Omental fat pad (tissue), 4 donors: ENCODE data around the gene TBXAS1. TPM values are rescaled to one million over a fixed set of nuclear protein-coding genes. Genes with fewer than 3 reads are reported as not detected.

Experiments
- ATAC-seq: fragments of 150-250 bp; one replicate; pipeline ENCODE4 v1.9.1; 2016; ENCODE audit warnings: mild to moderate bottlenecking, moderate library complexity; ENCODE audit not compliant: low FRiP score
- DNase-seq: peaks from one replicate; pipeline ENCODE4 v3.0.0-alpha.2; 2019; ENCODE audit warnings: low spot score
- total RNA-seq, 4 donors: library from RNA; depleted of rRNA; stranded (reverse); fragments of >200 nt; gene quantifications; one replicate each; pipeline ENCODE4 v1.1.0, GENCODE V29; 2016
- TF ChIP-seq, protein P1 (sequence below), 3 donors: fragments of 450-650 bp; IDR thresholded peaks; one replicate each; pipeline ENCODE4 v1.5.1; 2016 to 2017; ENCODE audit warnings: antibody characterized with exemption in 3 of 3, mild to moderate bottlenecking in 3 of 3, moderate library complexity in 2 of 3

TBXAS1 gene
- total RNA-seq, 4 donors from 2014 or later = 22.2 to 63.4 (median 48.6) TPM

GRCh38 chr7:139937715-139938114 lies 108.7 kb downstream of the TBXAS1 start:
- DNase-seq (no peak), ATAC-seq (no peak)

GRCh38 chr7:139940866-139941265 lies 111.8 kb downstream of the TBXAS1 start:
- no peak for DNase-seq
- TF ChIP-seq, protein P1, sequence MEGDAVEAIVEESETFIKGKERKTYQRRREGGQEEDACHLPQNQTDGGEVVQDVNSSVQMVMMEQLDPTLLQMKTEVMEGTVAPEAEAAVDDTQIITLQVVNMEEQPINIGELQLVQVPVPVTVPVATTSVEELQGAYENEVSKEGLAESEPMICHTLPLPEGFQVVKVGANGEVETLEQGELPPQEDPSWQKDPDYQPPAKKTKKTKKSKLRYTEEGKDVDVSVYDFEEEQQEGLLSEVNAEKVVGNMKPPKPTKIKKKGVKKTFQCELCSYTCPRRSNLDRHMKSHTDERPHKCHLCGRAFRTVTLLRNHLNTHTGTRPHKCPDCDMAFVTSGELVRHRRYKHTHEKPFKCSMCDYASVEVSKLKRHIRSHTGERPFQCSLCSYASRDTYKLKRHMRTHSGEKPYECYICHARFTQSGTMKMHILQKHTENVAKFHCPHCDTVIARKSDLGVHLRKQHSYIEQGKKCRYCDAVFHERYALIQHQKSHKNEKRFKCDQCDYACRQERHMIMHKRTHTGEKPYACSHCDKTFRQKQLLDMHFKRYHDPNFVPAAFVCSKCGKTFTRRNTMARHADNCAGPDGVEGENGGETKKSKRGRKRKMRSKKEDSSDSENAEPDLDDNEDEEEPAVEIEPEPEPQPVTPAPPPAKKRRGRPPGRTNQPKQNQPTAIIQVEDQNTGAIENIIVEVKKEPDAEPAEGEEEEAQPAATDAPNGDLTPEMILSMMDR (IDR thresholded peaks at IDR 0.05) = no peak
- no peak for ATAC-seq

More at GRCh38 chr7:139937715-139938114, 108.7 kb downstream of the TBXAS1 start:
- TF ChIP-seq, protein P1 (IDR thresholded peaks at IDR 0.05) = no peak

DNA sequence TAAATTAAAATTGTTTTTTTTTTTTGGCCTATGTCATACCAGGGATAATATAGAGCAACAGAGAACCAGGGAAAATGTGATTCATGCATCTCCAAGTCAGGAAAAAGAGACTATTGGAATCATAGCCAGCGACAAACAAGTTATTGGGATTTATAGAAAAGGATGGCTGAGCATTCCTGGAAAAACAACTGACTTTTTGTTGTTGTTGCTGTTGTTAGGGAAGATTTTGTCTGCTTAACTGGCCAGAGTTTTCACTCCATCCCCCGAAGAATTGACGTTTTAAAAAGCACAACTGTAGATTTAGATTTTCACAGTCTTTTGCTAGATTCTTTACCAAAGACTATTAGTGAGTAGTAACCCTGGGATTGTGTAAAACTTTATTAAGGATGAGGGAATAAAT lies 112.4 kb downstream of the TBXAS1 start:
- TF ChIP-seq, protein P1 (IDR thresholded peaks at IDR 0.05) = no peak
- no peak for DNase-seq
- ATAC-seq = no peak

GRCh38 chr7:139941866-139942265 lies 112.8 kb downstream of the TBXAS1 start:
- DNase-seq (no peak), ATAC-seq (no peak)
- TF ChIP-seq, protein P1 (IDR thresholded peaks at IDR 0.05) = no peak

GRCh38 chr7:139942636-139943035 lies 113.6 kb downstream of the TBXAS1 start:
- TF ChIP-seq, protein P1 (IDR thresholded peaks at IDR 0.05) = no peak
- DNase-seq (no peak), ATAC-seq (no peak)

DNA sequence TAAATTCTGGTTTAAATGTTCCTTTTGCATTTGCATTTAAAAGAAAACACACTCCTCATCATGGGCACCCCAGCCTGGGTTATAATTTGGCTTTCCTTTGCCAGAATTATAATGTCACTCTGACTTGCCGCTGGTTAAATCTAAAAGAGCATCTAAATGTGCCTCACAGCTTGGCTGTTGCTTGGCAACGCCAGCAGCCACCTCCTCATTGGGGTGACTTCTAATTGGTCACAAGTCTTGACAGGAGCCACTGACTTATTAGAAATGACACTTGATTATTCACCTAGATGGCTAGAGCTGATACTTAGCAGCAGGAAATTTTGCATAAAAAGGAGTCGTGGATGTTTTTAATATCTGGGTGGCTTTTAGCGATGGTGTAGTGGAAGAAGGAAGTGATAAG lies 114.3 kb downstream of the TBXAS1 start:
- TF ChIP-seq, protein P1 (IDR thresholded peaks at IDR 0.05) = no peak
- ATAC-seq (no peak), DNase-seq (no peak)

- TF ChIP-seq, protein P1 (IDR thresholded peaks at IDR 0.05) = no peak
- no peak for DNase-seq
- ATAC-seq = no peak
Observed at GRCh38 chr7:139944248-139944647, 115.2 kb downstream of the TBXAS1 start.
